ENCODE measurements around the gene TARP.
"Not testable (repeated sequence)": the region's sequence is repeated elsewhere in the genome, so short reads cannot be mapped to it uniquely, and the experiment has no call there.

The TARP gene

DNA sequence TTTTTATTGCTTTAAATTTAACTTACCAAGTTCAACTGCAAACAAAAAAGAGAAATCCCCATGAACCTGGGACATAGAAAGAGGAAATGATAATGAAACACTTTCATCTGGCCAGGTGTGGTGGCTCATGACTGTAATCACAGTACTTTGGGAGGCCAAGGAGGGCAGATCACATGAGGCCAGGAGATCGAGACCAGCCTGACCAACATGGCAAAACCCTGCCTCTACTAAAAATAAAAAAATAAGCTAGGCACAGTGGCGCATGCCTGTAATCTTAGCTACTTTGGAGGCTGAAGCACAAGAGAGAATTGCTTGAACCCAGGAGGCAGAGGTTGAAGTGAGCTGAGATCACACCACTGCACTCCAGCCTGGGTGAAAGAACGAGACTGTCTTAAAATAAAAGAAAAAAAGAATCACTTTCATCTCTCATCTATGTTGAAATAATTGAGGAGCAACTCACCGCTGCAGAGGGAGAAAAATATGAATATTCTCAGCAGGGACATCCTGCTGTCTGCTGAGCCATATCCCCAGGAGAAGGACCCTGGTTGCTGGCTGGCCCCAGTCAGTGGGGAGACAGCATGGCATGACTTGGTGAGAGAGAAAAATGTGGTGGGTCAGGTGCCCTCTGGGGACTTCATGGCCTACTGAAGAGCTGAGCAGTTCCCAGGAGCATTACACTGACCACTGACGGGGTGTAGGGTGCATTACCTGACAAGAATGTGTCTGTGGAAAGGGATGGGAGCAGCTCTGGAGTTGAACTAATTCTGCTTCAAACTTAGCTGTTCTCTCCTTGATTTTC is 22.8 kb upstream of the TARP start:
- DNase-seq, result no peak

DNA sequence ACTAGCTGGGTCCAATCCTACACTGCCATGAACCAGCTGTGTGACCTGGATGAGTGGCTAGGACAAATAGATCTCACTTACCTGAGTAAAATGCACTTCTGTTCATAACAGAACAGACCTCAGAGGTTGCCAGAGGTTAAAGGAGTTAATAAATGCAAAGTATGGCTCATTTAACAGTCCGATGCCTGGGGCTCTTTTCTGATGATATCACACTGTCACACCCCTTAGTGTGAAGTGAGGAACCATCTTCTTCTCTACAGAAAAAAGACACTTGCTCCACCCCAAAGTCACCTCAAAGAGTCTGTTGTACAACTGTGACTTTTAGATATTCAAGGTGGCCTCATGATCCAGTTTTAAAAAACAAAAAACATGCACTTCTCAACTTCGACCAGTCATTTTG is 21.5 kb upstream of the TARP start:
- no peak for DNase-seq

DNA sequence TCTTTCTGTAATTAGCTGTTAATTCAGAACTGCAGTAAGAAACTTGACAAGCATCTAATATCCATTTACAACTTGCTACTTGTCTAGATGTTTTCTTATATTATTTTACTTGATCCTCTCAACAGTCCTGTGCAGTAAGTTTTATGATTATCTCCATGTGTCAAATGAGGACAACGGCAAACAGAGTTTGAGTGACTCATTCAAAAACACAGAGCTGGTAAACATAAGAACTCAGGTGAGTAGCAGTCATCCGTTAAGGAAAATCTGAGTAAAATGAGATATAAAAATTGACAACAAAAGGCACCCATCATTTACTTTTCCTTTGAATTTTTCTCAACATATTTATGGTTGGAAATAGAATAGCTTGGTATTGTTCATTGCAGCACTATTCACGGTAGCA is 19.0 kb upstream of the TARP start:
- DNase-seq, result no peak

DNA sequence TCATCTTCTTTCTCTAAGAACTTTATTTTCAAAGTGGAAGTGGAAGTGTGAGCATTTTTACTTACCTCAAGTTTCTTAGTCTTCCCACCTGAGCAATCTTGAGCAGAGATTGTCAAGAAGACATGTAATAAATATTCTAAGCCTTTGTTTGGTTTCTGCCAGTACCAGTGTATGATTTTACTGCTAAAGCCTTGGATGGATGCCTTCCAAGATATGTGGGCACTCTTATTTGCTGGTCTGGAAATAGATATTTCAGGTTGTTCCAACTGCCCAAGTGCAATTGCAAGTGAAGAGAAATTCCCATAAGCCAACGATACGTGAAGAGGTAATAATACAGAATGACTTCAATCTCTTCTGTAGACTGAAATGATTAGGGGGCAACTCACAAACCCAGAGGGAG is 18.2 kb upstream of the TARP start:
- no peak for DNase-seq

DNA sequence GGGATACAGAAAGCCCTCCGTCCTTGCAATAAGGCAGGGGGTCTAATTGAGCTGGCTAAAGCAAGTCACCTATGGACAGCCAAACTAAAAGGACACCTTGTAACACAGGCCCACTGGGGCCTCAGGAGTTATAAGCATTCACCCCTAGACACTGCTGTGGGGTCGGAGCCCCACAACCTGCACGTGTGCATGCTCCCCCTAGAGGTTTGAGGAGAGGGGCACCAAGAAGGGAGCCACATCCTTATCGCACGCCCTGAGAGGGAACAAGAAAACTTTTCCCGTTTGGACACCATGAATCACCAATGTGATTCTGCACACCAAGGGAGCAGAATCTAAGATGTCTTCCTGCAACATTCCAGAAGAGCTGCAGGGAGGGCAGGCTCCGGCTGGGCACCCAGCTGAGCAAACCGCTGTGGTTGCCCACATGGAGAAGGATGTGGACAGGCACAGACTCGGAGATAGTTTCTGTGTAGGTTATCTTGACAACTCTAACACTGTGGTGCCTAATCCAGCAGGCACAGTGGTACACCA is 17.7 kb upstream of the TARP start:
- no peak for DNase-seq

DNA sequence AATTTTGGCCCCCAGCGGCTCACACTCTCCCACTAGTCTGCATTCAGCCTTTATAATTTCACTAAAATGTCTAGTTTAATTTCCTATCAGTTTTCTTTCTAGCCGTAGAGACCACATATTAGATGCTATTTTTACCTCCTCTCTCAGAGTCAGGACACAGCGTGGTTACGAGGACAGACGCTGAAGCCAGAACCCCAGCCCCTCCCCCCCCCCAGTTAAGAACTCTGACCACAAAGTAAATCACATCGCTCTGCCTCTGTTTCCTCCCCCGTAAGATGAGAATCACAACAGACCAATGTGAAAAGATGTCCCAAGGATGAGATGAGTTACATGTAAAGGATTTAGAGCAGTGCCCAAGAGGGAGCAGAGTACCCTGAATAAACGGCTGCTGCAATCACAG is 11.1 kb upstream of the TARP start:
- DNase-seq, result no peak

DNA sequence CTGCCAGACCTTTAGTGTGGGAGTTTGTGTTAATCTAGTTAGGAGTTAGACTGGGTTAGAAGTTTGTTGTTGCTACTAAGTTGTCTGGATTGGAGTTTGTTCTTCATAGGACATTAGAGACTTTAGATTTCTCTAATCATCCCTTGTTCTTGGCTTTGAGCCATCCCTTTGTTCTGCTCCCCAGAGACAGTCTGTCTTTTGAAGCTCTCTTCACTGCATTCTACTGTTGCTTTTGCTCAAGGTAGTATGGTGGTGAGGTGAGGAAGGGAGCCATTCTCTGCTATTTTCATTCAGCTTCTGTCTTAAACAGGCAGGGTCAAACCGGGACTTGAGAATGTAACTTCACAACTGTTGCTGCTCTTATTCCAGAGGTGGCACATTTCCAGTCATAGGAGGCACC is 10.4 kb upstream of the TARP start:
- no peak for DNase-seq

DNA sequence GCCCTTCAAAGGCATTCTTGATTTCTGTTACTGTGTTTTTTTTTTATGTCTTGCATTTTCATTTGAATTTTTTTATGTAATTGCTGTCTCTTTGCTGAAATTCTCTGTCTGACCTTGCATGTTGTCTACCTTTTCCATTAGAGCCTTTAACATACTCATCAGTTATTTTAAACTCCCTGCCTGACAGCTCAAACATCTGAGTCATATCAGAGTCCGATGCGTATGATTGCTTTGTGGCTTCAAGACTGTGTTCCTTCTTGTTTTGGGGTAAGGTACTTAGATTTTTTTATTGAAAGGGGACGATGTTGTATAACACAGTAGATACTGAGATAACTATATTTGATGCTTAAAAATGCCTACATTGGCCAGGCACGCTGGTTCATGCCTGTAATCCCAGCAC is 9.7 kb upstream of the TARP start:
- no peak for DNase-seq

DNA sequence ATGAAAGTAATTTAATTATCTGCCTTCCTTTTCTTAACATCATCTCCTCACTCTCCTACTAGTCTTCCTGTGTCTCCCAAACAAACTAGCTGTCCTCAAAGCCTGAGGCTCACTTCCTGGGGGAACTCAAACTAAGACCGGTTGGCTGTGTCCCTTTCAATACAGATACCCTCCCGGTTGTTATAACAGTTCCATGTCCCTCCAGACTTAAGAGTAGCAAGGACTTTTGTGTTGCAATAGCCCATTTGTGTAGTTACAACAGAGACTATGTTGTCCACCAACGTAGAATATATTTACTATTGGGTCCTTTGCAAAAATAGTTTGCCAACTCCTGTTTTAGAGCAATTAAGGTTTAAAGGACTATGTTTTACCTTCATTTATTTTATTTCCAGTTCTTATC is 8.6 kb upstream of the TARP start:
- DNase-seq, result peak; percentile 34 to 47

DNA sequence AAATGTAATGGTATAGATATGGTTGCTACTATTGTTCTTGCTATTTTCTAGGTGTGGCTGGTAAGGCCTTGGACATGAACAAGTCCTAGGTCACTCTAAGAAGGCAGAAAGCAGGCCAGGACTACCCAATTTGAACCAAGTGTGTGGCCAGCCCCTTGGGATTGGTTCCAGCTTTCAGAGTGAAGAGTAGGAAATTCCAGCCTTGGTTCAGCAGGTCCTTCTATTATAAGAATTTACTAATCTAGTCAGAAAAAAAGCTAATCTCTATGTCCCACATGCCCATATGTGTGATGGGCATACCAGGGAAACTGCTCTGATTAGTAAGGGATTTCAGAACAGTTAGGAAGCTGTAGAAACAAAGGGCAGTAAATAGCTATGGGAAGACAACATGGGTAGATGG is 7.8 kb upstream of the TARP start:
- no peak for DNase-seq

DNA sequence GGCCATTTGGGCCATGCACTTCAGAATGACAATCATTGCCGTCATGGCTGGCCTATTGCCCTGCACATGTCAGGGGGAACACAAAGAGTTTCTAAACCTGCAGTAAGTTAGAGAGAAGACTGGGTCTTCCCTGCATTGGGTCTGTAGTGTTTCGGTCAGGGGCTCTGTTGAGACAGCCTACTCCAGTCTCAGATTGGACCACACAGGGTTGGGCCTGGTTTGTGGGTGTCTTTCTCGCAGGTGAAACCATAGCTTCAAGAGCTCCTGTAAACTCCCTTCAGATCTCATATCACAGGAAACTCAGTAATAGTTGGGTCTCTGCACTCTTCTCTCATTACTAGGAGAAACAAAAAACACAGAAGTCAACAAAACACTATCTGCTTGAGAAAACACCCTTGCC is 7.3 kb upstream of the TARP start:
- DNase-seq, result no peak

DNA sequence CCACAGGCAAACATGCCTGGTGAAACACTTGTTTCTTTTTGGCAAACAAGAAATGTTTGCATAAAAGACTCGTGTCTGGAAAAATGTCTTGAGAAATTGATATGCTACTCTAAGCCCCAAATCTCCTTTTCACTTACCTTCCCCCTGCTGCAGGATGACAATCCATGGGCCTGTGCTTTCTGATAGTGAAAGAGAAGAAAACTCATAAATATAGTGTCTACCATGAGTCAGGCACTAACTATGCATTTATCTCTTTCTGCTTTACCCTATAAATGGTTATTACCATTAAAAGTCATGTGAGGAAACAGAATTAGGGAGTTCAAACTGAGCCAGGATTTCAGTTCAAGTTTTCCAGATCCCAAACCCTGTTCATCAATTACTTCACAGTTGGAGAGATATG is 6.6 kb upstream of the TARP start:
- DNase-seq, result no peak

DNA sequence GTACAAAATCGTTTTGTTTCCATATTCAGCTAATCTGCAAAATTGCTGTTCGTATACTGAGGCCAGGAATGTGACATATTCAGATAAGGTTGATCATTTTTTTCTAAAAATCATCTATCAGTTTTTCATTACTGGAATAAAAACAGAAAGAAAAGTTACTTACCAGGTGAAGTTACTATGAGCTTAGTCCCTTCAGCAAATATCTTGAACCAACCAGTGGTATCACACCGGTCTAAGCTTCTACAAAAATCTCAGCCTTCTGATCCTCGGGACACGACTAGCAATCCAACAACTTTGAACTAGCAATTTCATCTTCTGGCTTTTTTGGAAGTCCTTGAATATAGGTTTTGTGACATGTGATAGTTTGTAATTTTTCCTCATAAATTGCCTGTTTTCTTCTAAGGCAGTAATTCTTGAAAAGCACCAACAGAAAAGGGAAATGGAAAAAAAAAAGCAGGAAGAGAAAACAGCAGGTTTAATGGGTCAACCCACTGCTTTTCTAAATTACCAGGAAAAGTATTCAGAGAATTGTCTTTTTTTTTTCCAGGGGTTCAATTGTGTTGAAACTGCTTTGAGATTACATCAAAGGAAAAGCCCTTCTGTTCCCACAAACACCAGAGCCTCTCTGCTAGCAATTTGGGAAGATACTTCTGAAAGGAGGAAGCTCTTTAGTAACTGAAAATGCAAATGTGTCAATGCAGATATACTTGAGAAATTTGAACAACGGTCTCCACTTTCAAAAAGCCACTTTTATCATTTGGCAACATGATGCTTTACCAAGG is 2.9 kb upstream of the TARP start:
- DNase-seq, result peak; percentile 75 to 92

DNA sequence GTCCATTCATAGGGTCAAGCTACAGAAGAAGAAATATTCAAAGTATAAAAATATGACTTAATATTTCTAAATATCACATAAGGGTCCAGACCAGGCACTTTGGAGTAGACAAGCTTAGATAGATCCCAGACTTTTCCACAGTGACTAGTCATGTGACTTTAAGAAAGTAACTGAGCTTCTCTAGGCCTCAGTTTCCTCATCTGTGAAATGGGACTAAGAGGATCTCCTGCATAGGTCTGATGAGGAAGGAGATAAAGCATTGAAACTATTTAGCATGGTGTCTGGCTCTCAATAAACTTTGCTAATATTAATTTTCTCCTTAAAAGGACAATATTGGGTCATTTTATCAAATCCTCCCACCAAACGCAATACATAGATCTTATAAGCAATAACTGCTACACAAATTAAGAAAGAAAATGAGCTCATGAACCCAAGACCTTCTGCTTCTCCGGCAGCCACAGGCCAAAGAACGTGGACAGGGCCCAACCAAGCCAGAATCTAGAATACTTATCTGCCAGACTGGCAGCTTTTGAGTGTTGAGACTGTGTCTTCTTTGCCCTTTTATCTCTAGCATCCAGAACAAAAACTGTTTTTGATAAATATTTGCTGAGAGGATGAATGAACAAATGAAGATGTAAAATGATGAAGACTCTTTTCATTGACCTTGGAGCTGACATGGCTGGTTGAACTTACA is 1.6 kb upstream of the TARP start:
- no peak for DNase-seq

DNA sequence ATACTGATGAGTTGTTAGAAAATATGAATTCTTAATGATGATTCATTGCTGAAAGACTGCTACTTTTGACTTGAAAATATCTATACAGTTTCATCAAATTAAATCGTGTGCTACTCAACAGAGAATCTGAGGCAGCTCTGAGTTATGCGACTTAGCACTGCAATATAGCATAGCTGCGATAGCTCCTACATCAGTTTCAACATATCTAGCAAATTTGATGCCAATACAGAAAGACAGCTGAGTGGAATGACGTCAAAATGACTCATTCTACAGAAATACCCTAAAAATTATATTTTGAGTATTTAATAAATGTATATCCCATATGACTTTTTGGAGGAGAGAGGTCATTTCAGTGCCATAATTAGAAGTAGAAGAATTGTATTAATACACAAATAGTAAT is 1.1 kb upstream of the TARP start:
- peak; percentile 38 to 41 for DNase-seq

DNA sequence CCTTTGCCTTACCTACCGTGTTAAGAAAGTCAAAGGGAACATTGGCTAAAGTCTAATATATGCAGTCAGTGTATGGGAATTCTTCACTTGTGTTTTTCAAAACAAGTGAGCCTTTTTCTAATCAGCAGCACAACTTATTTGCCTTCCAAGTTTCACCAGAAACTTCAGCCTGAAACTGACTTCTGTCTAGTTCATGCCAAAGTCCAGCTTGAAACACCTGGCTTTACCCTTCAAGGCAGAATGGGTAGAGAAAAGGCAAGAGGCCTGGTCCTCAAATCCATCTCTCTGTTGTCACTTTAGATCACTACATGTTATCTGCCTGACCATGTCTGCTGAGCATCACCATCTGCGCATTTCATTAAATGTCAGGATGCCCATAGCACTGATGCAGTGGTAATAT is 3.0 kb downstream of the TARP start:
- DNase-seq, result not testable (repeated sequence)

DNA sequence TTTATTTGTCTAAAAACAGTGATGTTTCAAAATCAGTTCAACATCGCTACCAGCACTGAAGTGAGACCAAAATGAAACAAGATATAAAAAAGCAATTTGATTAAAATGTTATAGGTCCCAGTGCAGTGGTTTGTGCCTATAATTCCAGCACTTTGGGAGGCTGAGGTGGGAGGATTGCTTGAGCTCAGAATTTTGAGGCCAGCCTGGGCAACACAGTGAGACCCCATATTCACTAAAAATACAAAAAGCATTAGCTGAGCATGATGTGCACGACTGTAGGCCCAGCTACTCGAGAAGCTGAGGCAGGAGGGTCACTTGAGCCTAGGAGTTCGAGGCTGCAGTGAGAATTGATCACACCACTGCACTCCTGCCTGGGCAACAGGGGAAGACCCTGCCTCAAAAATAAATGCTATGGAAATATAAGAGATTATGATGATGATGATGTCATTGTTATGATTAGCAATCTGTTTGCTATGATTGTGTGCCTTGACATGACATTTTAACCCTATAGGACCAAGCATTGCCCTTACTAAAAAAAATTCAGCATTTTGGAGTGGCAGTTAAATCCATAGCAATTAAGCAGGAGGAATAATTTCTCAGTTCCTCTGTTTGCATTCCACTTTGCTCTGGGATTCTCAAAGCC is 3.6 kb downstream of the TARP start:
- DNase-seq, result not testable (repeated sequence)

DNA sequence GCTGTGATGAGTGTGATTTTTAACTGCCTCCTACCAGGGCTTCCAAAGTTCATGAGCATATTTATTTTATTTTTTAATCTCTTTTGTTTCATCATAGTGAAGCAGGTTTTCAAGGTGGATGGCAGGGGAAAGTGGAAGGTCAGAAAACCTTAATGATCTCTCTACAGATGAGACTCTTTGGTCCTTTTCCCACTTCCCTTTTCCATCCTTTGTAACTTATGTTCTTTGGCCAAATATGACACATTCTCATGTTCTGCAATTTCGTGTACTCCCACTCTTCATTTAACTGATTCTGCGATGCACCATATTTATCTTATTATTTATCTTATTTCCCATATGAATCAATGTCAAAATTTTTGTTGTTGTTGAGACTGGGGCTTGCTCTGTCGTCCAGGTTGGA is 7.5 kb downstream of the TARP start:
- peak; percentile 24 to 44 for DNase-seq

DNA sequence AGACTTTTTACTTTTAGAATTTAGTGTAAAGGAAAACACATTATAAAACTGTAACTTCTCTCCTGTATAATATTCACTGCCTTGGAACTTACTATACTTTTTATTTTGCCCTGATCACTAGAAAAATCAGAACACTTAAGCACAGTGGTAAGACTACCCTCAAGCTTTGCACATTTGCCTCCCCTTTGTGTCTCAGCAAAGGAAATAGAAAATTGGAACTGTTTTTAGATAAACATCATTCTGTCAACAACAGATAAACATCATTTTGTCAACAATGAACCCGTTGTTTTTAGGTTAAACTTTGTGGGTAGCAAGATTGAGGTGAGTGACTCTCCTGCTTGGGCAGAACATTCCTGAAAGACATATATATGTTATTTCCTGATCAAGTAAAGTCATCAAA is 8.8 kb downstream of the TARP start:
- DNase-seq, result not testable (repeated sequence)

DNA sequence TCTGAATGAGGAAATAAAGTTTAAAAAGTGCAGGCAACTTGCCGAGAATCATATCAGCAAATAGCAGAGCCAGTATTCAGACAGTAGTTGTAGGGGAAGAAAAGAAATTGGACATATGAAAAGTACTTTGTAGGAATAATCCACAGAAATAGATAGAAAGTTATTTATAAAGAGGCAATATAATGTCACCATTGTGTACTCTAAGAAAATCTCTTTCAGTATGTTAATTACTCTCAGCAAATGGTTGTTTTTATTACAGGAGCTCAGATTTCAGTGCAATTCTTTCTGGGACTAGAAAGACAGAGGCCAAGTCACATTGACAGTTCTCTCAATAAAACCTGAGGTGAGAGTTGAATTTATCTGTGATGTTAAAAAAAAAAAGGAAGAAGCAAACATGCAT is 10.2 kb downstream of the TARP start:
- not testable (repeated sequence) for DNase-seq

DNA sequence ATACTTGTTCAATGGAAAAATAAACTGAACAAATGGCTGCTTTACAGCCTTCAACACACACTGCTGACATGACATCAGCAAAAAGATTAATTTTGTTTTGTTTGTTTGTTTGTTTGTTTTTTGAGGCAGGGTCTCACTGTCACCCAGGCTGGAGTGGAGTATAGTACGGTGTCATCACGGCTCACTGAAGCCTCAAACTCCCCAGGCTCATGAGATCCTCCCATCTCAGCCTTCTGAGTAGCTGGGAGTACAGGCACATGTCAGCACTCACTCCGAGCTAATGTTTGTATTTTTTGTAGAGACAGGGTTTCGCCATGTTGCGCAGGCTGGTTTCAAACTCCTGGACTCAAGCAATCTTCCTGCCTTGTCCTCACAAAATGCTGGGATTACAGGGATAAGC is 10.9 kb downstream of the TARP start:
- DNase-seq, result no peak

DNA sequence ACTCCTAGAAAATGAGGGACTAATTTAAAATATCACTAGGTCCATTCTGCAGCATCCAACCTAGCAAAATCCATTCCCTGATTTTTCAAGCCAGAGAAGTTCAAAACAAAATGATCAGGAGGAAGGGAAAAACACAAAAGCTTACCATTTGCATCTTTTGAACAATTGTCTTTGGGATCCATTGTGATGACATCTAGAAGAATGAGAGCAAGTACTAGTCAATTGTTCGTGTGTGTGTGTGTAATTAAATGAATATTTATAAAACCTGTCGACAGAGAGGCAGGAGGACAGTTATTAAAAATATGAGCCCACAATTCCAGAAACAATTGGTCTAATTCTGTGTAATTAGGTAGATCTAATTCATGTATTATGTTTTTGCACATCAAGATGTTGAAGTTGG is 11.4 kb downstream of the TARP start:
- not testable (repeated sequence) for DNase-seq

DNA sequence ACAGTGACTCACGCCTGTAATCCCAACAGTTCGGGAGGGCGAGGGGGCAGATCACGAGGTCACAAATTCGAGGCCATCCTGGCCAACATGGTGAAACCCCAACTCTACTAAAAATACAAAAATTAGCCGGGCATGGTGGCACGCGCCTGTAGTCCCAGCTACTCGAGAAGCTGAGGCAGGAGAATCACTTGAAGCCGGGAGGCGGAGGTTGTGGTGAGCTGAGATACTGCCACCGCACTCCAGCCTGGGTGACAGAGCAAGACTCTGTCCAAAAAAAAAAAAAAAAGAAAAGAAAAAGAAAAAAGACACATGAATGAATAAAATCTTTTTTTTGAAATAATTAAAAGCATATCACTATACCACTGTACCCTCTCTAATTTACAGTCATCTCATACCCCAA is 11.8 kb downstream of the TARP start:
- not testable (repeated sequence) for DNase-seq
